HEK293 (cell line): ENCODE results near the gene PDPK1.
A peak's percentile ranks its signal among the peaks of the same experiment; 100 is the strongest.

ENCODE experiments used
- CTCF ChIA-PET: fragments of 350-600 bp; formaldehyde crosslinking; extraction: SDS; loops from one replicate; lab custom pipeline; 2021; ENCODE audit warnings: antibody characterized with exemption; lab: Yijun Ruan, JAX
- POLR2A ChIA-PET: fragments of 300-600 bp; formaldehyde crosslinking; extraction: SDS; loops from one replicate; lab custom pipeline; 2020; ENCODE audit warnings: antibody characterized with exemption, inconsistent platforms; lab: Yijun Ruan, JAX
- H3K27ac ChIP-seq: fragments of 200-500 bp; sonication (Bioruptor generic); 2 replicates; pipeline ENCODE4 v1.5.1; 2014; ENCODE audit warnings: low read depth, low read length, control low read depth, inconsistent platforms; ENCODE audit errors: extremely low read depth
- H3K36me3 ChIP-seq, 2 experiments: fragments of 200-500 bp in 1 of 2; sonication (Bioruptor generic) in 1 of 2; 1 replicate in 1 of 2; 2 replicates in 1 of 2; pipeline ENCODE4 v1.5.1; 2014 to 2017; ENCODE audit warnings: inconsistent platforms in 2 of 2, low read length in 2 of 2; ENCODE audit not compliant: control insufficient read depth in 2 of 2, insufficient read depth in 1 of 2
- H3K4me1 ChIP-seq: fragments of 200-500 bp; sonication (Bioruptor generic); 2 replicates; pipeline ENCODE4 v1.5.1; 2014; ENCODE audit warnings: mild to moderate bottlenecking, low read length, inconsistent platforms; ENCODE audit not compliant: control insufficient read depth, insufficient read depth
- H3K4me3 ChIP-seq: 2 replicates; pipeline ENCODE4 v1.5.1; 2011; ENCODE audit warnings: low read depth, mild to moderate bottlenecking, control low read depth, low read length, moderate library complexity
- H3K9me3 ChIP-seq: fragments of 200-500 bp; sonication (Bioruptor generic); 2 replicates; pipeline ENCODE4 v1.5.1; 2014; ENCODE audit warnings: low read depth, low read length, inconsistent platforms; ENCODE audit not compliant: control insufficient read depth, insufficient read depth
- EGR2 ChIP-seq: fragments of 450-650 bp; formaldehyde crosslinking; IDR thresholded peaks from 2 replicates; pipeline ENCODE4 v1.5.1; 2016; ENCODE audit warnings: low read depth, missing biosample characterization, missing genetic modification characterization
- GLI4 ChIP-seq: fragments of 450-650 bp; formaldehyde crosslinking; IDR thresholded peaks from 2 replicates; pipeline ENCODE4 v1.5.1; 2016; ENCODE audit warnings: missing biosample characterization, missing genetic modification characterization
- MYNN ChIP-seq: fragments of 450-650 bp; formaldehyde crosslinking; IDR thresholded peaks from 2 replicates; pipeline ENCODE4 v1.5.1; 2016; ENCODE audit warnings: missing biosample characterization, missing genetic modification characterization, borderline replicate concordance
- PRDM10 ChIP-seq: fragments of 450-650 bp; formaldehyde crosslinking; IDR thresholded peaks from 2 replicates; pipeline ENCODE4 v1.5.1; 2016; ENCODE audit warnings: missing biosample characterization, missing genetic modification characterization
- SCRT1 ChIP-seq: fragments of 450-650 bp; formaldehyde crosslinking; IDR thresholded peaks from 2 replicates; pipeline ENCODE4 v1.5.1; 2016; ENCODE audit warnings: missing biosample characterization, missing genetic modification characterization, borderline replicate concordance
- SP3 ChIP-seq: fragments of 450-650 bp; formaldehyde crosslinking; IDR thresholded peaks from 2 replicates; pipeline ENCODE4 v1.5.1; 2016; ENCODE audit warnings: missing biosample characterization, missing genetic modification characterization
- WT1 ChIP-seq: fragments of 450-650 bp; formaldehyde crosslinking; IDR thresholded peaks from 2 replicates; pipeline ENCODE4 v1.5.1; 2016; ENCODE audit warnings: missing biosample characterization, missing genetic modification characterization
- ZFHX2 ChIP-seq: fragments of 450-650 bp; formaldehyde crosslinking; conservative IDR thresholded peaks from 2 replicates; pipeline ENCODE4 v1.5.1; 2016; ENCODE audit warnings: missing biosample characterization, missing genetic modification characterization
- ZIC2 ChIP-seq: fragments of 450-650 bp; formaldehyde crosslinking; IDR thresholded peaks from 2 replicates; pipeline ENCODE4 v1.5.1; 2016; ENCODE audit warnings: missing biosample characterization, missing genetic modification characterization
- ZNF146 ChIP-seq: fragments of 450-650 bp; formaldehyde crosslinking; IDR thresholded peaks from 2 replicates; pipeline ENCODE4 v1.5.1; 2016; ENCODE audit warnings: missing biosample characterization, missing genetic modification characterization
- ZNF157 ChIP-seq: fragments of 450-650 bp; formaldehyde crosslinking; IDR thresholded peaks from 2 replicates; pipeline ENCODE4 v1.5.1; 2016; ENCODE audit warnings: missing biosample characterization, missing genetic modification characterization
- ZNF18 ChIP-seq: fragments of 450-650 bp; formaldehyde crosslinking; IDR thresholded peaks from 2 replicates; pipeline ENCODE4 v1.5.1; 2016; ENCODE audit warnings: missing biosample characterization, missing genetic modification characterization
- ZNF248 ChIP-seq: fragments of 450-650 bp; formaldehyde crosslinking; IDR thresholded peaks from 2 replicates; pipeline ENCODE4 v1.5.1; 2017; ENCODE audit warnings: missing biosample characterization, missing genetic modification characterization
- ZNF335 ChIP-seq: fragments of 450-650 bp; formaldehyde crosslinking; conservative IDR thresholded peaks from 2 replicates; pipeline ENCODE4 v1.5.1; 2016; ENCODE audit warnings: missing biosample characterization, missing genetic modification characterization
- ZNF518A ChIP-seq: fragments of 450-650 bp; formaldehyde crosslinking; conservative IDR thresholded peaks from 2 replicates; pipeline ENCODE4 v1.5.1; 2016; ENCODE audit warnings: low read depth, missing biosample characterization, missing genetic modification characterization
- ZNF529 ChIP-seq: fragments of 450-650 bp; formaldehyde crosslinking; IDR thresholded peaks from 2 replicates; pipeline ENCODE4 v1.5.1; 2017; ENCODE audit warnings: missing genetic modification characterization, missing biosample characterization; ENCODE audit not compliant: insufficient replicate concordance

PDPK1 gene

GRCh38 chr16:2592786-2593185 is 55.0 kb downstream of the PDPK1 start (continued):
- TF ChIP-seq ZNF248 (tag by site-specific recombination): no peak
- TF ChIP-seq ZNF146: no peak

DNA sequence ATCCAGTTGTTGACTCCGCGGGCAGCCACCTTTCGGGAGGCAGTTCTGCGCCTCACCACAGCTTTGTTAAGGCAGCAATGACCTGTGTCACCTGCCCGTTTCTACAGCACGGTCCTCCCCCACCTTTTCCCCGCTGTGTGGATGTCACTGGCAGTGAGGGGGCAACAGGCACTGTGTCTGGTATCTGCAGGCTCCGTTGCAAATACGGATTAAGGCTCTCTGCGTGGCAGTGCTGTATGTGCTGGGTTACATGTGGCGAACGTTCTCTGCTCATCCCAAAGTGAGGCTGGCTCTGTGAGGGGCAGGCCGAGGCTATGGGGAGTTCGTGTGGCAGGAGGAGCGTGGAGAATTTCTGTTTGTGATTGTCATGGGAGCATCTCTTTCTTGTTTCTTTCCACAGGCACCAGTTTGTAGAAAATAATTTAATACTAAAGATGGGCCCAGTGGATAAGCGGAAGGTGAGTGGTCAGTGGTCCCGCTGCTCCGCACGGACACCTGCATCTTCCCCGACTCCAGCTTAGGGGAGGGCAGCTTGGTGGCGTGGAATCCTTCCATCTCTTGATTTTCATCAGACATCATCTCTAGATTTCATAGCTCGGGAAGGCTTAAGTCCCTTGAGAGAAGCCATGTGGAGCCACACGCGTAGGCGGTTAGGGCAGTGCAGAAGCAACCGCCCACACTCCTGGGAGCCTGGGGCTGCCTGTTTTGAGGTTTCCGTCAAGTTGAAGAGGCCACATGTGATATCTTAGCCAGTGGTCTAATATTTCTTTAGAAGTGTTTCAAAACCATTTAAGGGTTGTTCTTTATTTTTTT is 57.8 kb downstream of the PDPK1 start:
- H3K36me3 ChIP-seq: peaks cover 0 to 46% of the 10 kb centered on the region in 2 experiments; a peak in 2 of 3 replicates
- no peaks in the 10 kb centered on the region for H3K4me1 ChIP-seq
- TF ChIP-seq ZFHX2 (tag by site-specific recombination): peak; percentile 80
- no peak for TF ChIP-seq WT1 (tag by site-specific recombination)
- no peak for TF ChIP-seq ZNF18
- TF ChIP-seq PRDM10 (tag by site-specific recombination): 0 out of 2 replicates have a peak, but pooled peaks have one; percentile 12
- TF ChIP-seq ZNF529: no peak
- TF ChIP-seq SP3: no peak
- TF ChIP-seq EGR2 (tag by site-specific recombination): peak; percentile 76
- no peak overlapping the region for H3K27ac ChIP-seq
- H3K4me3 ChIP-seq: no peak overlapping the region
- H3K9me3 ChIP-seq: no peaks in the 10 kb centered on the region
- ChIA-PET CTCF (no interaction called here), POLR2A (no interaction called here)

DNA sequence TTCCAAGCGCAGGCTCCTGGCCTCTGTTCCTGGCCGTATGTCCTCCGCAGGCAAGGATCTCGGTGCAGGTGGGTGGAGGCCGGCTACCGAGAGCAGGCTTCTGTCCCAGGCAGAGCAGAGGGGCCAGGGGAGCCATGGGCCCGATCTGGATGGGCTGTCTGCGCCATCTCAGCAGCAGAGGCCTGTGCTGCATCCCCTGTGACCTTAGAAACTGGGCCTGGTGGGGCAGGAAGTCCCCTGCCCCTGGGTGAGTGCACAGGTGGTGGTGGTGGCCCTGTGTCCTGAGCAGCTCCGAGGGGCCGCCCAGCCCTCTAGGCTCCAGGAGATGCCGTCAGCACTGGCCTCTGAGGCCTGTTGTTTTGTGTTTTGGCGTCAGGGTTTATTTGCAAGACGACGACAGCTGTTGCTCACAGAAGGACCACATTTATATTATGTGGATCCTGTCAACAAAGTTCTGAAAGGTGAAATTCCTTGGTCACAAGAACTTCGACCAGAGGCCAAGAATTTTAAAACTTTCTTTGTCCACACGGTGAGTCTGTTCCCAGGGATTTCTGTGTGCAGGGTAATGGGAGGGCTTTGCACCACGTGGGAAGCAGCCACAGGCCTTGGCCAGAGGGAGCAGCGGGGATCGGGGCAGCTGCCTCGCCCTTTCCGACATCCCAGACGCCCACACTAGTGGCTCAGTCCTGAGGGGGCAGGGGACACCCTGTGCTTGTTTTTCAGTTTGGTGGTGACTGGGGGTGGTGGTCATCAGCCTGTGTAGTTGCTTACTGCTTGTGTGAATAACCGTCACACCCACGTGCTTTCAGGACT is 59.1 kb downstream of the PDPK1 start:
- H3K27ac ChIP-seq: no peak overlapping the region
- no peak overlapping the region for H3K4me3 ChIP-seq
- no peaks in the 10 kb centered on the region for H3K4me1 ChIP-seq
- H3K36me3 ChIP-seq: peaks cover 0 to 42% of the 10 kb centered on the region in 2 experiments; a peak in 2 of 3 replicates
- CTCF ChIA-PET: no interaction called here
- H3K9me3 ChIP-seq: no peaks in the 10 kb centered on the region
- POLR2A ChIA-PET: no interaction called here
- TF ChIP-seq SCRT1 (no peak), EGR2 (tag by site-specific recombination) (peak; percentile 55), ZIC2 (tag by site-specific recombination) (no peak), ZNF335 (no peak), GLI4 (tag by site-specific recombination) (no peak), ZNF518A (tag by site-specific recombination) (no peak), ZNF157 (no peak), MYNN (tag by site-specific recombination) (no peak)
